ENCODE measurements around the gene GPD1.

The GPD1 gene

DNA sequence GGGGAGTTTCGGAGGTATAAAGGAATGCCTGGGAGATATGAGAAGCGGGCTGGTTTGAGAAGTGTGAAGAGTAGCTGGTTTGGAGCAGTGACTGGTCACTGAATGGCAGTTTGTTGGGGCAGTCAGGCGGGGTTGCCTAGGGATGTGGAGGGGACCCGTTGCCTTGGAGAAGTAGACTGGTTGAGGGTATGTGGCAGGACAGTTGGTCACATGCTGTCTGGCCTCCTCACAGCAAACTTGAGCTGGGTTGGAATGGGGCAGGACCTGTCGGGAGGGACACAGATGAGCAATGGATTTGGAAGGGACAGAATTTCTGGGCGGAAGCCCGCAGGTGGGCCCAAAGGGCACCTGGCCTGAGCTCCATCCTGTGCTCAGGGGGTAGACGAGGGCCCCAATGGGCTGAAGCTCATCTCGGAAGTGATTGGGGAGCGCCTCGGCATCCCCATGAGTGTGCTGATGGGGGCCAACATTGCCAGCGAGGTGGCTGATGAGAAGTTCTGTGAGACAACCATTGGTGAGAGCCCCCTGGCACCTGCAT is 2.2 kb downstream of the GPD1 start:
- Histone ChIP-seq H3K9me3 (ENCODE audit: control insufficient read depth, low read length) (no peaks in the 10 kb centered on the region), H3K27me3 (ENCODE audit: control insufficient read depth, insufficient read depth, low read length) (no peaks in the 10 kb centered on the region), H3K4me3 (ENCODE audit: low read length) (no peak overlapping the region), H3K36me3 (ENCODE audit: control insufficient read depth, insufficient read depth, low read length) (no peaks in the 10 kb centered on the region), H3K9ac (ENCODE audit: low read length) (no peak overlapping the region), H3K4me1 (ENCODE audit: control insufficient read depth, insufficient read depth, low read length) (peaks cover 45% of the 10 kb centered on the region)

- Histone ChIP-seq H3K4me3 (ENCODE audit: low read length) (no peak overlapping the region), H3K9ac (ENCODE audit: low read length) (no peak overlapping the region), H3K4me1 (ENCODE audit: control insufficient read depth, insufficient read depth, low read length) (peaks cover 50% of the 10 kb centered on the region), H3K27me3 (ENCODE audit: control insufficient read depth, insufficient read depth, low read length) (no peaks in the 10 kb centered on the region), H3K9me3 (ENCODE audit: control insufficient read depth, low read length) (no peaks in the 10 kb centered on the region), H3K36me3 (ENCODE audit: control insufficient read depth, insufficient read depth, low read length) (no peaks in the 10 kb centered on the region)
Observed at GRCh38 chr12:50106907-50107306, 3.1 kb downstream of the GPD1 start.

DNA sequence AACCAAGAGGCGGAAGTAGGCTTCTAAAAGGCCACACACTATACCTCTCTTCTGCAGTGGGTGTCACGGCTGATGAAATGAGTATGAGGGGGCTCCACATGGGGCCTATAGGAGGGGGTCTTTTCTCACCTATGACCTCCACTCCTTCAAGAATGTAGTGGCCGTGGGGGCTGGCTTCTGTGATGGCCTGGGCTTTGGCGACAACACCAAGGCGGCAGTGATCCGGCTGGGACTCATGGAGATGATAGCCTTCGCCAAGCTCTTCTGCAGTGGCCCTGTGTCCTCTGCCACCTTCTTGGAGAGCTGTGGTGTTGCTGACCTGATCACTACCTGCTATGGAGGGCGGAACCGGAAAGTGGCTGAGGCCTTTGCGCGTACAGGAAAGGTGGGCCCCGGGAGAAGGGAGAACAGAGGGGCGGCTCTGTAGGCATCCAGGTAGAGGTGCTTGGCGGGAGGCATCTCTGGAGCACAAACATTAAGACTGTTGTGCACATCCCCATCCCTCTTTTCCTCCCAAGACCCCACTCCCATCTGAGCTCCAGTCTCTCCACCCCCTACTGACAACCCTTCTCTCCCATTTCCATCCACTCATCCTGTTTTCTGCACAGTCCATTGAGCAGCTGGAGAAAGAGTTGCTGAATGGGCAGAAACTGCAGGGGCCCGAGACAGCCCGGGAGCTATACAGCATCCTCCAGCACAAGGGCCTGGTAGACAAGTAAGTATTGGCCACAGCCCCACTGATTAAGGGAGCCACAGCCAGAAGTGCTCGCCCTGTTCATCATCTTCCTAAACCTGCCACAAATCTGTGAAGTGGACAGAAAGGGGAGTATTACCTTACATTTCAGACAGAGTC is 3.8 kb downstream of the GPD1 start:
- no peaks in the 10 kb centered on the region for H3K27me3 ChIP-seq (ENCODE audit: control insufficient read depth, insufficient read depth, low read length)
- no peak overlapping the region for H3K9ac ChIP-seq (ENCODE audit: low read length)
- no peaks in the 10 kb centered on the region for H3K36me3 ChIP-seq (ENCODE audit: control insufficient read depth, insufficient read depth, low read length)
- H3K9me3 ChIP-seq (ENCODE audit: control insufficient read depth, low read length), result no peaks in the 10 kb centered on the region
- no peak overlapping the region for H3K4me3 ChIP-seq (ENCODE audit: low read length)
- peaks cover 50% of the 10 kb centered on the region for H3K4me1 ChIP-seq (ENCODE audit: control insufficient read depth, insufficient read depth, low read length)

DNA sequence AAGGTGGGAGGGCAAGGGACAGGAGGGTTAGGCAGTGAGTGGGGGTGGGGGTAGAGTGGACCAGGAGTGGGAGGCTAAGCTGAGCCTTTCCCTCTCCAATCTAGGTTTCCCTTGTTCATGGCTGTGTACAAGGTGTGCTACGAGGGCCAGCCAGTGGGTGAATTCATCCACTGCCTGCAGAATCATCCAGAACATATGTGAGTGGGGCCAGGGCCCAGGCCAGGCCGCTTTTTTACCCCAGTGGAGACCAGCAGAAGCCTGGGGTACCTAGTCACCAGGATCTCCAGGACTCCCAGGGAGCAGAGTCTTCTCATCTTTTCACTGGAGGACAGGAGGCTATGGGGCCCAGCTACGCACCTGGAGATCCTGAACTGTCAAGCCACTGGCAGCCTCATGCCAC is 5.5 kb downstream of the GPD1 start:
- peak overlapping the region; percentile 76 for H3K9ac ChIP-seq (ENCODE audit: low read length)
- H3K4me3 ChIP-seq (ENCODE audit: low read length), result no peak overlapping the region
- peaks cover 38% of the 10 kb centered on the region for H3K4me1 ChIP-seq (ENCODE audit: control insufficient read depth, insufficient read depth, low read length)
- H3K9me3 ChIP-seq (ENCODE audit: control insufficient read depth, low read length), result no peaks in the 10 kb centered on the region
- no peaks in the 10 kb centered on the region for H3K27me3 ChIP-seq (ENCODE audit: control insufficient read depth, insufficient read depth, low read length)
- H3K36me3 ChIP-seq (ENCODE audit: control insufficient read depth, insufficient read depth, low read length), result no peaks in the 10 kb centered on the region

DNA sequence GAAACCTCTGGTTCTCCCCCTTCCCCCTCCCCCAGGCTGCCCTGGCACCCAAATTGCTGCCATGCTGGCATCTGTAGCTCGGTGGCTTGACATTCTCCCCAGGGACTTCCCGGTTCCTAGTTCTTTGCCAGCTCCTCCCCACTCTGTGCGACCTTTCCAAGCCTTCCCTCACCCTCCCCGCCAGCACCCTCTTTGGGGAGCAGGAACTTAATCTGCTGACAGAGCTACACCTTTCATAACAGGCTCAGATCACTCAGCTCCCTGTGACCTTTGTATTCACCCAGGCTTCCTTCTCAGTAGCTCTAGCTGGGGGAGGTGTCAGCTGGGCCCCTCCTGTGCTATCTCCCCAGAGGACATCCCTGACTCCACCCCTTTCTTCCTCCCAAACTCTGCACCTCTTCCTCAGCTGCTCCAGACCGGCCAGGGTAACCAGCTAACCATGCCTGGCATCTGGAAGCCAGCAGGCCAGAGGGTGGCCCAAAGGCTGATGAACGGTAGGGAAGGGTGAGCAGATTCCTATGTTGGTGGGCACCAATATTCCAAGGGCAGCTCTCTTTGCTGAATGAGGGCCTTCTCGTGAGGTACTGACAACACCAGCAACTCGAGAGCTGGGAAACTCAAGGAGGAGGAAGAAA is 6.4 kb downstream of the GPD1 start:
- Histone ChIP-seq H3K4me1 (ENCODE audit: control insufficient read depth, insufficient read depth, low read length) (peaks cover 34% of the 10 kb centered on the region), H3K4me3 (ENCODE audit: low read length) (no peak overlapping the region), H3K9me3 (ENCODE audit: control insufficient read depth, low read length) (no peaks in the 10 kb centered on the region), H3K27me3 (ENCODE audit: control insufficient read depth, insufficient read depth, low read length) (no peaks in the 10 kb centered on the region), H3K9ac (ENCODE audit: low read length) (peak overlapping the region; percentile 76), H3K36me3 (ENCODE audit: control insufficient read depth, insufficient read depth, low read length) (no peaks in the 10 kb centered on the region)

- no peaks in the 10 kb centered on the region for H3K27me3 ChIP-seq (ENCODE audit: control insufficient read depth, insufficient read depth, low read length)
- H3K4me3 ChIP-seq (ENCODE audit: low read length), result no peak overlapping the region
- peaks cover 34% of the 10 kb centered on the region for H3K4me1 ChIP-seq (ENCODE audit: control insufficient read depth, insufficient read depth, low read length)
- H3K9me3 ChIP-seq (ENCODE audit: control insufficient read depth, low read length), result no peaks in the 10 kb centered on the region
- peak overlapping the region; percentile 76 for H3K9ac ChIP-seq (ENCODE audit: low read length)
- H3K36me3 ChIP-seq (ENCODE audit: control insufficient read depth, insufficient read depth, low read length), result no peaks in the 10 kb centered on the region
Observed at GRCh38 chr12:50110762-50111351, 7.0 kb downstream of the GPD1 start.

DNA sequence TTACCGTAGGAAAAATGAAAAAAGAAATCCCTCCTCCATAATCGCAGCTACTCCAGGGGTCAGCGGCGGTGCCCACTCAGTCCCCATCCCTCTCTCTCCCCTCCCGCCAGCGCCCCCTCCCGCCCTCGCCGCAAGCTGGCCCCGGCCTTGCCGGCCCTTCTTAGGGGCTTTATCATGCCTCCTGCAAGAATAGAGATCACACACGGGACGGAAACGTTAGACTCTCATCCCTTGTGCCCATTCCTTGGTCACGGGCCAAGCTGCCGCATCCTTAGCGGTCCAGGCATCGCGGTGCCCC is 7.5 kb downstream of the GPD1 start:
- Histone ChIP-seq H3K4me3 (ENCODE audit: low read length) (no peak overlapping the region), H3K9ac (ENCODE audit: low read length) (peak overlapping the region; percentile 76)

GRCh38 chr12:50111693-50112455 is 8.1 kb downstream of the GPD1 start, which contains the start of gene COX14:
Gene COX14, plus strand, starts transcription at chr12:50112236. Its CDS starts 7,808 bp downstream, at chr12:50120044.
- Histone ChIP-seq H3K4me1 (ENCODE audit: control insufficient read depth, insufficient read depth, low read length) (peaks cover 34% of the 10 kb centered on the region), H3K27me3 (ENCODE audit: control insufficient read depth, insufficient read depth, low read length) (no peaks in the 10 kb centered on the region), H3K36me3 (ENCODE audit: control insufficient read depth, insufficient read depth, low read length) (no peaks in the 10 kb centered on the region), H3K4me3 (ENCODE audit: low read length) (peak within 1 kb of the TSS; percentile 80), H3K9me3 (ENCODE audit: control insufficient read depth, low read length) (no peaks in the 10 kb centered on the region), H3K9ac (ENCODE audit: low read length) (peak within 1 kb of the TSS; percentile 83)

More for the DNA sequence above, 7.5 kb downstream of the GPD1 start:
- Histone ChIP-seq H3K36me3 (ENCODE audit: control insufficient read depth, insufficient read depth, low read length) (no peaks in the 10 kb centered on the region), H3K4me1 (ENCODE audit: control insufficient read depth, insufficient read depth, low read length) (peaks cover 34% of the 10 kb centered on the region), H3K9me3 (ENCODE audit: control insufficient read depth, low read length) (no peaks in the 10 kb centered on the region), H3K27me3 (ENCODE audit: control insufficient read depth, insufficient read depth, low read length) (no peaks in the 10 kb centered on the region)

DNA sequence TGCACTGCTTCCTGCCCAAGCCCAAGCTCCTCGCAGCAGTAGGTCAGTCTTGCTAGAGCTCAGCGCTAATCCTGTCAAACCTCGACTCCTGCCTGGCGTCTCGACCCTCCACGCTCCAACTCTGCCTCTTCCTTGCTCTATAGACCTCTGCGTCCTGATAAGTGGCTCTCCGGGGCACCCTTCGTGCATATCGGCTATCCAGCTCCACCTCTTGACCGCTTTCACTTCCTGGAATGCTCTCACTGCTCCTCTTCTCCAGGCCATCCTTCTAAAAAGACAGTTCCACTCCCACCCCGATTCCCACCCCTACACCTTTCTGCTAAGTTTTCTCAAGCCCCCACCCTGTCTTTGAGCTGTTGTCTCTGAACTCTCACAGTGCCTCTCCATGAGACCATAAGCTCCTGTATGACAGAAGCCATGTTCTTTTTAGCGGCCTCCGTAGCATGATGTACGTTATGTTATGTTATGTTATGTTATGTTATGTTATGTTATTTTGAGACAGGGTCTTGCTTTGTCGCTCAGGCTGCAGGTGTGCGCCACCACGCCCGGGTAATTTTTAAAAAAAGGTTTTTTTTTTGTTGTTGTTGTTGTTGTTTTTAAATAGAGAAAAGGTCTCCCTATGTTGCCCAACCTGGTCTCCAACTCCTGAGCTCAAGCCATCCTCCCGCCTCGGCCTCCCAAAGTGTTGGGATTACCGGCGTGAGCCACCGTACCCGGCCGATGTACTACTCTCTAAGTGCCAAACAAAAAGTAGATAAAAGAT is 8.8 kb downstream of the GPD1 start:
- peak overlapping the region; percentile 80 for H3K4me3 ChIP-seq (ENCODE audit: low read length)
- H3K9me3 ChIP-seq (ENCODE audit: control insufficient read depth, low read length), result no peaks in the 10 kb centered on the region
- H3K36me3 ChIP-seq (ENCODE audit: control insufficient read depth, insufficient read depth, low read length), result no peaks in the 10 kb centered on the region
- H3K27me3 ChIP-seq (ENCODE audit: control insufficient read depth, insufficient read depth, low read length), result no peaks in the 10 kb centered on the region
- H3K9ac ChIP-seq (ENCODE audit: low read length), result peak overlapping the region; percentile 83
- peaks cover 34% of the 10 kb centered on the region for H3K4me1 ChIP-seq (ENCODE audit: control insufficient read depth, insufficient read depth, low read length)

DNA sequence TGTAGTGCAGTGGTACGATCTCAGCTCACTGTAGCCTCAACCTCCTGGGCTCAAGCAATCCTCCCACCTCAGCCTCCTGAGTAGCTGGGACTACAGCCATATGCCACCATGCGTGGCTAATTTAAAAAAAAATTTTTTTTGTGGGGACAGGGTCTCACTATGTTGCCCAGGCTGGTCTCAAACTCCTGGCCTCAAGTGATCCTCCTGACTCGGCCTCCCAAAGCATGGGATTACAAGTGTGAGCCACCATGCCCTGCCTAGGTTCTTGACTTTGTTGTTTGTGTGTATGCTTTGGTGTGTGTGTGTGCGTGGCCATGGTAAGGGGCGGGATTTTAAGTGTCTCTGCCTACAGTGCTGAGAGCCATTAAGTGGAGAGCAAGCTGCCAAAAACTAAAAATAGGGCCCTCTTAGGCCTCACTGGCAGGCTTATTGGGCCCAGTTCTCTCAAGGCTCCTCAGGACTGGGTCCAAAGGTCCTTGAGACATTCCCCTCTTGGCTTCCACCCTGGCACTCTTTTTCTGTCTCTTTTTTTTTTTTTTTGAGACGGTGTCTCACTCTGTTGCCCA is 13.3 kb downstream of the GPD1 start:
- H3K4me1 ChIP-seq (ENCODE audit: control insufficient read depth, insufficient read depth, low read length), result no peaks in the 10 kb centered on the region
- H3K4me3 ChIP-seq (ENCODE audit: low read length), result no peak overlapping the region
- no peaks in the 10 kb centered on the region for H3K9me3 ChIP-seq (ENCODE audit: control insufficient read depth, low read length)
- peaks cover 12% of the 10 kb centered on the region for H3K36me3 ChIP-seq (ENCODE audit: control insufficient read depth, insufficient read depth, low read length)
- no peak overlapping the region for H3K9ac ChIP-seq (ENCODE audit: low read length)
- no peaks in the 10 kb centered on the region for H3K27me3 ChIP-seq (ENCODE audit: control insufficient read depth, insufficient read depth, low read length)

DNA sequence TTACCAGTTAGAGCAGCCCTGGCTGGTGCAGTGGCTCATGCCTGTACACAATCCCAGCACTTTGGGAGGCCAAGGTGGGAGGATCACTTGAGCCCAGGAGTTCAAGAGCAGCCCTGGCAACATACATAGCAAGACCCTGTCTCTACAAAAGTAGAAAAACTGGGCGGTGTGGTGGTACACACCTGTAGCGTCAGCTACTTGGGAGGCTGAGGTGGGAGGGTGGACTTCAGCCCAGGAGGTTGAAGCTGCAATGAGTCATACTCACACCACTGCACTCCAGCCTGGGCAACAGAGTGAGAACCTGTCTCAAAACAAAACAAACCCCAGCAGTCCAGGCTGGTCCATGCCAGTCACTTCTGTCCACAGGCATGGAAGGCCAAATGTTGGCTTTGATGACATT is 15.6 kb downstream of the GPD1 start:
- Histone ChIP-seq H3K9ac (ENCODE audit: low read length) (no peak overlapping the region), H3K36me3 (ENCODE audit: control insufficient read depth, insufficient read depth, low read length) (peaks cover 17% of the 10 kb centered on the region), H3K4me1 (ENCODE audit: control insufficient read depth, insufficient read depth, low read length) (no peaks in the 10 kb centered on the region), H3K4me3 (ENCODE audit: low read length) (no peak overlapping the region), H3K9me3 (ENCODE audit: control insufficient read depth, low read length) (no peaks in the 10 kb centered on the region), H3K27me3 (ENCODE audit: control insufficient read depth, insufficient read depth, low read length) (no peaks in the 10 kb centered on the region)
